GM18868 (cell line): ENCODE measurements around the gene PREB.

Experiments used
- ATAC-seq: cut with Tn5 transposase; IDR thresholded peaks from one replicate; pipeline ENCODE4 v1.9.1; 2021; ENCODE audit warnings: mild to moderate bottlenecking, moderate library complexity; ENCODE audit not compliant: unreplicated experiment

Gene PREB

GRCh38 chr2:27083410-27084296, 50.8 kb downstream of the PREB start:
- ATAC-seq = no peak

- no peak for ATAC-seq
Measured at GRCh38 chr2:27082773-27083409, 51.5 kb downstream of the PREB start.

GRCh38 chr2:27081984-27082772, 52.3 kb downstream of the PREB start:
- no peak for ATAC-seq
